Stimulated activated CD8-positive, alpha-beta memory T cell treated with anti-CD3 and anti-CD28 coated beads, Interleukin-7, amount 100 ng/mL, for 1 hour (primary cell): ENCODE results near the gene ALG2.

Experiments used
- DNase-seq, 2 donors: peaks; one replicate each; pipeline ENCODE4 v3.0.0-alpha.2; 2020; ENCODE audit warnings: low read depth in 2 of 2

ALG2 gene

DNA sequence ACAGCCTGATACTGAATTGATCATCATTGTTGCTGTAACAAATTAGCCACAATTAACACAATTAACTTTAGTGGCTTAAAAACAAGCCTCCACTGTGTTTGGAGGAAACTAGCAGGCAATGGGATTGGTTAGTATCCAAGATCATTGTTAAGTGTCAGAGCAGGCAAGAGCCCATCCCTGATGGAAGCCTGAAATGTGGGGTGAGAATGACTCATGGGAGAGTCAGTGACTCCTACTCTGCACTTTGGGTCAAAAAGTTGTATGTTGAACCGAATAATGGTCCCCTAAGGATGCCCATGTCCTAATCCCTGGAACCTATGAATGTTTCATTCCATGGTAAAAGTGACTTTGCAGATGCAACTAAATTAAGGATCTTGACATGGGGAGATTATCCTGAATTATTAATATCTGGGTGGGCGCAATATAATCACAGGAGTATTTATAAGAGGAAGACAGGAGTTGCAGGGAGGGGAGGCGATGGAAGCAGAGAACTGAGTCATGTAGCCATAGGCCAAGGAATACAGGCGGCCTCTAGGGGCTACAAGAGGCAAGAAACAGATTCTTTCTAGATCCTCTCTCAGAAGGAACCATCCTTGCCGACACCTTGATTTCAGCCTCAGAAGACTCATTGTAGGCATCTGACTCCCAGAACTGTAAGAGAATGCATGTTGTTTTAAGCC, 28.8 kb downstream of the ALG2 start:
- DNase-seq: no peak

DNA sequence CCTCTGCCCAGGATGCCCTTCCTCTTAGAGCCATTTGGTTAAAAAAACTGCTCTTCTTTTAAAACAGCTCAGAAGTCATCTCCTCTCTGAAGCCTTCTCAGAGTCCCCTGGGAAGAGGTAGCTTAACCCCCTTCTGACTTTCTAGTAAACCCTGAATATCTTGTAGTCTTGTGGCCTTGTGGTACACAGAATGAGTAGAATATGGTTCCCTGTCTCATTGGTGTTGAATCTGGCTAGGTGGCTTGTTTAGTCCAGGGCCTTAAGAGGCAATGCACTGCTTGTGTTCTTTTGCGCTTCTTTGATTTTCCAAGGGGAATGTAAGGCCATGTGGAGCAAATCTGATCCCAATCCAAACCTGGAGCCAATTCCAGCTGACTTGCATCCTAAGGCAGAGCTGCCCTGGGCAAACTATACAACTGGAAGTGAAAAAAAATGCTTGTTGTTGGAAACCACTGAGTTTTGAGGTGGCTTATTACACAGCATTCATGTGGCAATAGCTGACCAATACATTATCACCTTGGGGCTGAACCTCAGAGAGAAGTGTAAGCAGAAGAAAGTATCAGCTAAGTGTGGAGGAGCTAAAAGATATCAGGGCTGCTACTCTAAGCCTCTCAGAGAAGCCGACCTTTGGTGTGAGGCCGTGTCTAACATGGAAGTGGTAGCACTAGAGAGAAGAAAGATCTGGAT, 31.0 kb downstream of the ALG2 start:
- no peak for DNase-seq

DNA sequence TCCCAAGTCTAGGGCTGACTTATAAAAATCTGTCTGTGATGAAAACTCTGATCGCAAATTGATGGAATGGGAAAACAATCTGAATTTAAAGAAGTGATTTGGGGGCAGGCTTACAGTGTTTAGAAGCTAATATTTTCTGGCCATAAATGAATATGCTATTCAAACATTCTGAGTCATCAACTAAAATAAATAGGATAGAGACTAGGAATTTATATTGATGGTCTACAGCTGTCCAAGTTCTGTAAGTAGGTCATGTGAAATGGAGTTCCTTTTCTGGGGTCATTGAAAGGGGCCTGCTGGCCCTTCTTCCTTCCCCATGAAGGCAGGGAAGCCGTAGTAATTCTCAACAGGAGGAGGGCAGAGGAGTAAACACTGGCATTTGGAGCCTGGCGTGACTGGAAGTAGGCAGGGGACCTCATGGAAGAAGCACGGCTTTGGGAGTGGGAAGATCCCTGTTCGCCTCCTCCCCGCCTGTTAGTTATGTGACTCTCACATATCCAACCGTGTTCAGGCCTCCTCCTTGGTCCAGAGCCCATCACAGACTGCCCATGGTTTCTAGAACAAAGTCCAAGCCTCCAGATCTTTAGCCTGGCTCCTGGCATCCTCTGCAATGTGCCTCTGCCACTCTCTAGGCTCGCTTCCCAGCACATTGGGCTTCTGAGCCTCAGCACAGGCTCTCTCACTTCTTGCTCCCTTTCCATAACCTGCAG, 31.7 kb downstream of the ALG2 start:
- DNase-seq: no peak

DNA sequence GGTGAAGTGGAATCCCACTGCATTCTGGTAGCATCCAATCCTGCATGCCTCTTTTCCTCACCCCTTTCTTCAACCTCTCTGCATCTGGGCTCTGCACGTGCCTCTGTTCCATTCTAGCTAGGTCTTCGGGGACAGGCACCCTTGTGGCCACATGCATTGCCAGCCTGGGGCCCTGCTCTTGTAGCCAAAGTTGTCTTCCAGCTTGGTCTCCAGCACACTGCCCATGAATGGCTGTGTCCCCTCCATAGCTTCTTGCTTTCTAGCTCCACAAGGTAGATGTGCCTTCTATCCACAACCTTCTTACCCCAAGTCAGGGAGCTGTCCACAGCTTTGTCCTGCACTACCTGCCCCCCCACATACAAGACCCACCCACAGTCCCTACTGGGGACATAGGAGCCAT, 32.6 kb downstream of the ALG2 start:
- DNase-seq: no peak

DNA sequence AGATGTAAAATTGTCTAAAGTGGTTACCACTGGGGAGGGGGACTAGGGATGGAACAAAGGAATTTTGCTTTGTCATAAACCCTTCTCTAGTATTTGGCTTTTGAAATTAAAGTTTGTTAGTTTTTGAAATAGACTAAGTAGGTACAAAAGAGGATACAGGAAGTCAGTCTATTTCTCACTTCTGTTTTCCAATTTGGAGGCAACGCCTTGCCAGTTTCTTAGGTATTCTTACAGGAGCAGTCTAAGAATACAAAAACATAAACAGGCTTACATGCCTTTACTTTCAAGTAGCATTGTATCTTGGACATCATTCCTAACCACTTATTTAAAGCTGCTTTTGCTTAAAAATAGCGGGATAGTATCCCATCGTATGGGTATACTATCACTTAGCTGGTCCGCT, 34.4 kb downstream of the ALG2 start:
- DNase-seq: no peak

DNA sequence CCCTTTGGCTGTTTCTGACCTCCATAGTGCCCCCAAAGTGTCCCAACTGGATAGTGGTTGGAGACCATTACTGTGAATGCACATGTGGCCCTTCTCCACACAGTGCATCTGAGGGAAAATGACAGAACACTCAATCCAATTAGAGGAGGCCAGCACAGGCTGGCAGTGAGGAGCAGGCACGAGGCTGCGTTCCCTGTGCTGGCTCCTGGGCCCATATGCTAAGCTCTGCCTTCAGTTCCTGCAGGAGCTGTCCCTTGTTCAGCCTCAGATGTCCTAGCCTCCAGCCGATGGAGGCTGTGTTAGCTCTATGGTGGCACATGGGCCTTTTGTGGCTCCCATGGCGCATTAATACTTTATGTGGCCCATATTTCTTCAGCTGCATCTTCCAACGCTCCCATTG, 35.8 kb downstream of the ALG2 start:
- no peak for DNase-seq

DNA sequence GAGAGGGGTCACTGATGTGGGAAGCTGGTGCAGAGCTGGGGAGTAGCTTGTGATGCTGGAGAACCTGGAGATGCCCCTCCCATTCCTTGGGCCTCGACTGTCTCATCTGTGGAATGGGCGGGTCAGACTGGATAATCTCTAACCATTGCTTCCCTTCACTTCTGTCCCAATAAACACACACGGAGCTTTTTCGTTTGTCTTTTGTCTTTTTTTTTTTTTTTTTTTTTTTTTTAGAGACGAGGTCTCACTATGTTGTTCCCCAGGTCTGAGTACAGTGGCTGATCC, 36.5 kb downstream of the ALG2 start:
- no peak for DNase-seq

DNA sequence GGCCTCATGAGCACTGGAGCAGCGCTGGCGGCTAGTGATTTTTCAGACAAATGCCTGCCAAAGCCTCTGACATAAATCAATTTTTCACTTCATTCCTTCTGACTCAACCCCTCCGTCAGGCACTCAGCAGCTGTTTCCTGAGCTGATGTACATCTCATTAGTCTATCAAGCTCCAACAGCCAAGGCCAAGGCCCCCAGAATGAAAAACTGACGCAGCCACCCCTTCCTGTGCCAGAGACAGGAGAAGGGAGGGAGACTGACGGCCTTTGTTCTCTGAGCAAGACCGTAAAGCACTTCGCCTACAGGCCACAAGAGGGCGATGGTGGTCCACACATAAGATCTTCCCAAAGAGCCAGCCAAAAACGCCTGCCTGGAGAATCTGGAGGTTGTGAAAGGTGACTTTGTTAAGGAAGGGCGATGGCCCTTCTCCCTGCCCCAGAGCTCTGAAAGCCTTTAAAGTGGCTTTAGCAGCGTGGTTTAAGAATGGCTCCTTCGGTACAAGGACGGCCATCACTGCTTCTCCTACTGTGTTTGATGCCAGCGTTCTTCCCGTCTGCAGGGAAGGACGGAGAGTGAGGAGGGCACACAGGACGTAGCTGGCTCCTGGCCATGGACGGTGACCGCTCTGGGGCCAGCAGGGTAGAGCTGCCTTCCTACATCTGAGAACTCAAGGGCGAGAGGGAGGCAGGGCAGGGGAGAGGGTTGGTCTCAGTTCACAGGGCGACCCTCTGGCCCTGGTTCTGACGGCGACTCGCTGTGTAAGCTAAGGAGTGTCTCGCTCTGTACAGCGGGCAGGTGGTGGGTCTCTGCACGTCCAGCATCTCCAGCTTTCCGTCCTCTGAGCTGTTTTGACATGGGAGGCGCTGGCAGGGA, 37.0 kb downstream of the ALG2 start:
- DNase-seq: peak; percentile 49 to 53

DNA sequence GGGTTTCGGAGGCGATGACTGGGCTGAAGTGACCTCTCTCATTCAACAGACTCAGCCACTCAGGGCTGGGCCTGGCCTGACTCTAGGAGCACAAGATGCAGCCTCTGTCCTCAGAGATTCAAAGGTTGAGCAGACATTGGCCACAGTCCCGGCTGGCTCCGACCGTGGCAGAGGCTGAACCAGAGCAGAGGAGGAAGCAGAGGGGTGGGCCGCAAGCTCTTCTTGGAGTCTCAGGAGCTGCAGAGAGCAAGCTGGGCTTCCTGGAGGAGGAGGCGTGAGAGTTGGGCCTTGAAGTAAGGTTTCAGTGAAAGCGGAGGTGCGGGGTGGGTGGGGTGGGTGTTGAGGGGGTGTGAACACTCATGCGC, 37.6 kb downstream of the ALG2 start:
- DNase-seq: no peak

DNA sequence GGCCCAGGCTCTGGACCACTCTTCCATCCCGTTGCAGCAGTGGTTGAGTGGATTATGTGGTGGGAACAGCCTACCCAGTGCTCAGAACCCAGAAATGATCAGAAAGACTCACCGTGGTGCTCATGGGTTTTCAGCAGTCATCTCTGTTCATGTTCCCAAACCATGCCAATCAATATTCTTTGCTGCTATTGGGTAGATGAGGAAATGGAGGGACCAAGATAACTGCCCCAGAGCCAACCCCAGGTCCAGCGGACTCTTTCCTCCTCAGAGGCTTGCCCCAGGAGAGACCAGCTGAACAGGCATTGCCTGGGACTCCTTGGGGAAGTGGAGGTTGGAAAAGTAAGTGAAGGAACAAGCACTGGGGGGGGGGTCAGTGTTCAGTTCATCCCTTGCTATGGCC, 38.1 kb downstream of the ALG2 start:
- no peak for DNase-seq

DNA sequence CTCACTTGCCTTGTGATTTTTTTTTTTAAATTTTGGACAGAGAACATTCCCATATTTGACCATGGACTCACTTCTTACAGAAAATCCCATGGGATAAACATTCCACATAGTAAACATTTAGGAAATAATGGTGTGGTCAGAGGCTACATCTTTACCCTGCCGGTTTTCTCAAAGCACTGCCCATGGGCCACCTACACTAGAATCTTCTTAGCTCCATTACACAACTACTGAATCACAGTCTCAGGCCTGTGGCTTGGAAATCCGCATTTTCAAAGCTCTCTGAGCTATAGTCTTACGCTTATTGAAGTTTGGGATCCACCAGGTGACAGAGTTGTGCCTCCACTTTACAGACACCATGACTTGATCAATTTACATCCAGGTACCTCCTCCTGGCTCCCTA, 39.4 kb downstream of the ALG2 start:
- no peak for DNase-seq

DNA sequence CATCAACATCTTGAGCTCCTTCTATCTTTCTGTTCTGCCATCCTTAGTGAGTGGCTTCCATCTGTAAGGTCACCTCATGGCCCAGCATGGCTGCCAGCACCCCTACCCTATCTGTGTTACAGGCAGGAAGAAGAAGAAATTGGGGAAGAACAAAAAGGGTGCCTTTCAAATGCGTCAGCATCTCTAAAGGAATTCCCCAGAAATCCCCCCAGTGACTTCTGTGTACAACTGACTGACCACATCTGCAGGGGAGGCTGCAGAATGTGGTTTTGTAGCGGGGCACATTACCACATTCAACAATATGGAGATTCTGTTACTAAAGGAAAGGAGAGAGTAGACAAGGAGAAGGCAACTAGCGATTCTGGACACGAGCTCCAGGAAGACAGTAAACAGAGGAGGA, 40.1 kb downstream of the ALG2 start:
- no peak for DNase-seq

DNA sequence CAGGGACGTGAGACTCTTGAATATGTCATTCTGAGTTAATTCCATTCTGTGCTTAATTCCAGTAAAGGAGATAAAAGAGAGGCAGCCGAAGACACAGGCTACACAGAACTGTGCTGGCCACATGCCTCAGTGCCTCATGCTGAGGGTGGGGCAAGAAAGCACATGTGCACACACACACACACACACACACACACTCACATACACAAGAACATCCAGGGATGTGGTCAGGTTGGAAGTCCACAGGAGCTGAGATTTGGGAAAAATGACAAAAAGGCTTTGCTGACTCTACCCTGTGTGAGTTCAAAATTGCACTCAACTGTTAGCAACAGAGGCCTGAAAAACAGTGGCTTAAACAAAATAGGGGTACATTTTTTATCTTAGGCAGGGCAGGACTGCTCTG, 40.5 kb downstream of the ALG2 start:
- no peak for DNase-seq

DNA sequence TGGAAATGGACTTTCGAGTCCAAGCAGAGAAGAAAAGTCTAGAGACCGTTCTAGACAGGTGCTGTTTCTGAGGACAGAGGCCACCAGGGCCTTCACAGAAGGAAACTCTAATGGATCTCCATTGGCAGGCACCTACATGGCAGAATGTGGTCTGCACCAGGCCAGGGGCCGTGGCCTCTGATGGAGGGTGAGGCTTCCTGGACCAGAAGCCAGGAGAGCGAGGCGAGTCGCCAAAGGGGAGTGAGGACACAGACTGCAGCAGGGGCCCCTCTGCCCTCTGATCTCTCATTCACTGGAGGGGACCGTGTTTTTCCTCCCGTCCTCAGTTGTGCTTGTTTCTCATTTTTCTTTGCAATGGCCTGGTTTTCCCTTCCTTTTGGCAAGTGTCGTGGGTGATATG, 41.1 kb downstream of the ALG2 start:
- DNase-seq: no peak

DNA sequence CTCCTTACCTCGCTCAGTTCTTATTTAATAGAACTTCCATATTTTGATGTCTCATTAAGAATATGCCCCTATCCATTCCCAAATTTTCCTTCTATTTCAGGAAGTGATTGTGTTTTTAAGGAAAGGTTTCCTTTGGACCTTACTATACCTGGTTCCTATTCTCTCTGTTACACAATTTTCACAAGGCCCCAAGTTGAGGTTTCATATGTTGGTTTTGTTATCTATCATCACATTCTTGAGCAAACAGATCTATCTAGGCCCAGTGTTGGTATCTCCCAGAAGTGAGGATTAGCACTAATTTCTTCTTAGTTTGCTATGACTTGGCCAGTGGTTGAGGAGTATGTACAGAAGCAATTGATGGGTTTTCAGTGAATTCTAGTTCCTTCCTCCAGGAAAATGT, 41.5 kb downstream of the ALG2 start:
- no peak for DNase-seq

DNA sequence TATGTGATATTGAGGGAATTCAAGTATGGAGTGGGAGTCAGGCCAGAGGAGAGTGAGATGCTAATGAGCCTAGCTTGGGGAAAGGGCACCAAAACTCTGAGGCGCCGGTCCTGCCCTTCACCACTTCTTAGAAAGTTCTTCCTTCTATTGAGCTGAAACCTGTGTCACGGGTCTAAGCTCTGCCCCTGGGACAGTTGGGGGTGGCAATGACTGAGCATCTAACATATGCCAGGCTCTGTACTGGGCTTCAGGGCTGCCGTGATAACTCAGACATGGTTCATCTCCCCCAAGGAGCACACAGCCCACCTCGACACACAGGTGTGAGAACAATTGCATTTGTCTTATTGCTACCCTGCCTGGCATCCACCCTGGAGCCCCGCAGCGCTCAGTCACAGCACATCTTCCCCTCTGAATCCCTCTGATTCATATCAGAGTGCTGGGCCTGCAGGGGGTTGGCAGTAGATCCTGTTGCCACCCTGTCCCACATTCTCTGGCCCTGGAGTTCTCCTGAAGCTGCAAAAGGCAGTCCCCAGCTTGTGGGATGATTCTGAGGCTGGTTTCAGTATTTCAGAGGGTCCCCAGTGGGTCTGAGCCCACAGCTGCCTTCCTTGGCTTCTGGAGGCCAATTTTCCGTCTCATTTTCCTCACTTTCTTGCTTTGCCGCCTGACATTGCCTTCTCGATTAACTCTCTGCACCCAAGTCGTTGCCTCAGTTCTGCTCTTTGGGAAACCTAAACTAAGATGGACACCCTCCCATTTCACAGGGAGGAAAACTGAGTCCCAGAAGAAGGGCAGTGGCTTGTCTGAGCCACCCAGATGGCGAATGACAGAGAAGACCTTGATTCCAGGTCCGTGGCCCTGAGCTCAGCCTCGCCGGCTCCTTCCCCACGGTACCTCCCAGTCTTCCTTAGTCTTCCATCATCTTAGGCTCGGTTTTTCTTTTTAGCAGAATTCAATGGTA, 42.5 kb downstream of the ALG2 start:
- no peak for DNase-seq

DNA sequence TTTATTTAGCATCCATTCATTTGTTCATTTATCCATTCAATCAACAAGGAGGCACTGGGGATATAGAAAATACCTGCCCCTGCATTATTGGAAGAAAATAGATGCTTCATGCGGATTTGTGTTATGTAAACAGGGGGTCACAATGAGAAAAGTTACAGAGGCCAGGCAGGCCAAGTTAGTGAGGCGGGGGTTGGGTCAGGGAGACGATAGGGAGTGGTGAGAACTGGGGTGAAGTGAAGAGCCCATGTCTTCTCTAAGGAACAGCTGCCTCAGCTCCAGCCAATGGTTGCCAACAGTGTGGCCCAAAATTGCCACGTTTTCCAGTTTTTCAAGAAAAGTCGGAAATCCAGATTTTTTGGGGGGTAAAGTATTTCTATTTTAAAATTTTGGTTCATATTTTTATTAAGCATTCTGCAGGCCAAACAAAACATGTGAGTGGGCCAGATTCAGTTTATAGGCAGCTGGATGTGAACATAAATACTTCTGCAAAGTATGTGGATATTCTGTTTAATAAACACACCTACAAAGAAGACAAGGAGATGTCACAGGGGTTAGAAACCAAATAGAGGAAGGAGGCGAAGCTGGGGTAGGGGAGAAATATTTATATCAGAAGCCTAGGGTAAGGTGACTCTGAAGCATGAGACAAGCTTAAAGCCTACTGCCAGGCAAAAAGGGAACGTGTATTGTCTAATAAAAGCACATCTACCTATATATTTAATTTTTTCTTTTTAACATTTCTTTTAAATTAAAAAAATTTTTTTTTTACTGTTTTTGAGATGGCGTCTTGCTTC, 44.0 kb downstream of the ALG2 start:
- no peak for DNase-seq

DNA sequence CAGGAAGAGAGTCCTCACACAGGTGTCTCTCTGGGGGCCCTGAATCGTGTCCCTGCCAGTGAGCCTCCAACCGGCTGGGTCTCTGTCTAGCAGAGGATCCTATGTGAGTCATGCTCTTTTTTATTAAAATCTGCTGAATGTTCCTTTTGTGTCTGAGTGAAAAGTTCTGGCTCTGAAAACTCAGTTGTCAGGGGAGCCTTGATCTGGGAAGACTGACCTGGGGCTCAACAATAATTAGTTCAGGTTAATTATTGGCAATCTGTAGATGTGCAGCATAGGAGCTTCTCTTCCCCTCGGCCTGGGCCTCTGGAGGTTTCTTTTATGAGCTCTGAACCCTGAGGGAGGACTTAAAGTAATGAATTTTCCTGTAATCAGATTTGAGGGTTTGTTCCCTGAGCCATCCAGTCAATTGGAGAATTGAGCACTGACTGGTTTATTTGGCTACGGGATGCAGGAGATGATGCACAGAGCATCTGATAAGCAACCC, 45.2 kb downstream of the ALG2 start:
- DNase-seq: no peak

DNA sequence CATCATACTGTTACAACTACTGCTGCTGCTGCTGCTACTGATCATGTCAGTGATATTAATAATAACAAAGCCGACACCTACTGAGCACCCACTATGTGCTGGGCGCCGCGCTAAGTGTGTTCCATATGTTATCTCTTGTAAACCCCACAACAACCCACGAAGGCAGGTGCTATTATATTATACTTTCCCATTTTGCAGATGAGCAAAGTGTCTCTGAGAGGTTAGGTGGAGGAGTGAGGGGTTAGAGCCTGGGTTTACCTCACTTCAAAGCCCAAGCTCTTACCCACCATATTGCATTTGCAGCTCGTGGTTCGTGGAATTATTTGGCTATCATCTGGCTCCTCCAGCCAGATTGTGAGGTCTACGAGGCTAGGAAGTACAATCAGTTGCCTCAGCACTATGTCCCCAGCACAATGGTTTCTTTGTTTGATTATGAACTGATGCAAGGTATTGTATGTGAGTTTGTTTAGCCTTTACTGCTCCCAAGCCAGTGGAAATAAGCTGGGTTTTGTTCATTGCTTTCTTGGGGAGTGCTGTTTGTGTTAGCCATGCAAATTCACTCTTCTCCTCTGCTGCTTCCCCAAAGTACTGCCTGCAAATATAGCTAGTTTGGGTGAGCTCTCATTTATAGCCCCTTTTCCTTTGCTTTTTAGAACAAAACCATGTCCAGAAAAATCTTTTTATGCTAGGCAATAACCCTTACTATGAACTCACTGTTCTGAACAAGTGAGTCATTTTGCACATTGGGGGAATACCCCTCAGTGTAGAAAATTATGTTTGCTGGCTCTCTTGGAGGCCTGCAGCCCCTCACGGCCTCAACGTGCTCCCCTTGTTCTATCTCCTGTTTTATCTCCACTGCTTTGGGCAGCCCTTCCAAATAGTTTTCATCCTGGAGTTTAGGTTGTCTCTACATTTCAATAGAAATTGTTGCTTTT, 47.9 kb downstream of the ALG2 start:
- no peak for DNase-seq
